NCI-H1417 treated with DMSO at 0.1 percent for 48 hours (cell line): ENCODE measurements around the gene SCML2.
"Not testable (repeated sequence)": the region's sequence is repeated elsewhere in the genome, so short reads cannot be mapped to it uniquely, and the experiment has no call there.

Experiments
- DNase-seq: peaks from one replicate; lab custom pipeline; 2025; lab: John Stamatoyannopoulos, UW

Gene SCML2

GRCh38 chrX:18271725-18272124 lies 82.8 kb downstream of the SCML2 start:
- DNase-seq = no peak

GRCh38 chrX:18271309-18271708 lies 83.2 kb downstream of the SCML2 start:
- no peak for DNase-seq

- DNase-seq = no peak
Measured at GRCh38 chrX:18255059-18255458, 99.4 kb downstream of the SCML2 start.

- no peak for DNase-seq
Measured at GRCh38 chrX:18252644-18253359, 101.7 kb downstream of the SCML2 start.

- not testable (repeated sequence) for DNase-seq
Measured at GRCh38 chrX:18229646-18230045, 124.8 kb downstream of the SCML2 start.

GRCh38 chrX:18228069-18228468 lies 126.4 kb downstream of the SCML2 start:
- no peak for DNase-seq

- DNase-seq = no peak
Measured at GRCh38 chrX:18227458-18227857, 127.0 kb downstream of the SCML2 start.

GRCh38 chrX:18220786-18221185 lies 133.7 kb downstream of the SCML2 start, which contains the start of gene BEND2:
TSS of gene BEND2 (minus strand) at chrX:18220886. CDS start at chrX:18220750, 136 bp downstream.
- no peak for DNase-seq

- DNase-seq = peak; percentile 33
Measured at GRCh38 chrX:18210470-18210869, 144.0 kb downstream of the SCML2 start.

GRCh38 chrX:18206657-18207056 lies 147.8 kb downstream of the SCML2 start:
- no peak for DNase-seq

GRCh38 chrX:18203631-18204030 lies 150.9 kb downstream of the SCML2 start:
- DNase-seq = no peak

- DNase-seq = no peak
Measured at GRCh38 chrX:18194688-18195087, 159.8 kb downstream of the SCML2 start.
